LHCN-M2 (cell line): ENCODE data around the gene BLOC1S6. TPM values are rescaled to one million over a fixed set of nuclear protein-coding genes. Genes with fewer than 3 reads are reported as not detected.

Experiments used
- DNase-seq: peaks from one replicate; pipeline ENCODE4 v3.0.0-alpha.2; 2012; ENCODE audit warnings: low read depth
- total RNA-seq: library from RNA; depleted of rRNA; stranded (reverse); fragments of >200 nt; gene quantifications from 2 replicates; pipeline ENCODE4 v1.2.3, GENCODE V29; 2014

BLOC1S6 gene
- total RNA-seq, 1 experiment from 2014 or later, result 80.0 TPM

DNA sequence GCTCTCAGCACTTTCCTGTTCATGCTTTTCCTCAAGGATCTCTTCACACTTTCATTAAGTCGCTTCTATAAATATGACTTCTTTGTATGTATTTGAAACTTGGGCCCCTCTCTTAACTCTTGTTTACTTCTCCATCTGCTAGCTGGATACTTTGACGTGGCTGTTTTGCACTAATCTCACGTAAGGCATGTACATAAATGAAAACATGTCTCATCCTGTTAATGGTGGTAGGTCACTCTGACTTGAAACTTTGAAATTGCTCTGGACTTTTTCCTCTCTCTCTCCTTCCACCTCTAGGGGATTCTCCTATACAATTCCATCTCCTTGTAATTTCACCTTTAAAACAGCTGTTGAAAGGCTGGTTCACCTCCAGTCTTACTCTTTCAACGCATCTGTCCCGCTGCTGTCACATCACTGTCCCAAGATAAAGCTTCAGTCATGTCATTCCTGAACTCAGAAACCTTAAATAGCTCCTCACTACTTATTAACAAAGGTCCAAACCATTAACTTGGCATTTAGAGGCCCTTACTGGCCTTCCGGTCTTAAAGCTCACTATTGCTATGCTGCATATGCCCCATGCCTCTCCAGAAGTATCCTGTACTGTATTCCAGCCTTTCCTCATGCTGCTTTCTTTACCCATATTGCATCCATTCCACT, 1.2 kb downstream of the BLOC1S6 start:
- DNase-seq, result no peak

DNA sequence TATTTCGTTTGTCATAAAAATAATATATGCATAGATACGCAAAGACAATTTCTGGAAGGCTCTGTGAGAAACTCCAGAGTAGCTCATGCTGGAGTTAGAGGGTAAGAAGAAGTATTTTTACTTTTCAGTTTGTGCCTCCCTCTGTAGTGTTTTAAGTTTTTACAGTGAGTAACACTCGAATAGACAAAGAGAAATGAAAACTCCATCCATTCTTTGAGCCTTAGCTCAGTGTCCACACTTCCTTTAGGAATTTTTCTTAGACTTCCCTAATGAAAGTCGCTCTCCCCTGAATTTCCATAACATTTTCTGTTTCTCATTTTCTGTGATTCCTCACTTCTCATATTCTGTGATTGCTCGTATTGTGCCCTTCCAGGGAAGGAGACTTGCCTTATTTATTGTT, 2.1 kb downstream of the BLOC1S6 start:
- DNase-seq, result no peak

- no peak for DNase-seq
Observed at GRCh38 chr15:45594319-45594718, 7.1 kb downstream of the BLOC1S6 start.

- DNase-seq, result no peak
Observed at GRCh38 chr15:45594835-45595530, 7.8 kb downstream of the BLOC1S6 start.

GRCh38 chr15:45603881-45604280, 16.7 kb downstream of the BLOC1S6 start:
- DNase-seq, result no peak

- no peak for DNase-seq
Observed at GRCh38 chr15:45604326-45604725, 17.1 kb downstream of the BLOC1S6 start.

DNA sequence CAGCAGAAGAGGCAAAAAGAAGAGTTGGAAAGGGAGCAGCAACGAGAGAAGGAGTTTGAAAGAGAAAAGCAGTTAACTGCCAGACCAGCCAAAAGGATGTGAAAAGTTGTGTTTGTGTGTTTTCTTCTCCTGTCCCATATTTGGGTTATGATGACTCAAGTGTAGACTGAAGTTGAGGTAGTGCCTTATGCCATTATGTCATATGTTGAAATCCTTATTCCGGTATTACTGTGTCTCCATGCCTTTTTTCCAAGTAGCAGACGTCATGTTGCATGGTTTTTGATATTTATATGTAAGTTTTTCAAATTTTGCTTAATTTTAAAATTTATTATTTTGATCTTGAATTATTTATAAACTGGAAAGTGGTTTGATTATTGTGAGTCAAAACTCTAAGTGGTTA, 19.2 kb downstream of the BLOC1S6 start:
- DNase-seq, result no peak

- DNase-seq, result no peak
Observed at GRCh38 chr15:45606841-45607240, 19.7 kb downstream of the BLOC1S6 start.

DNA sequence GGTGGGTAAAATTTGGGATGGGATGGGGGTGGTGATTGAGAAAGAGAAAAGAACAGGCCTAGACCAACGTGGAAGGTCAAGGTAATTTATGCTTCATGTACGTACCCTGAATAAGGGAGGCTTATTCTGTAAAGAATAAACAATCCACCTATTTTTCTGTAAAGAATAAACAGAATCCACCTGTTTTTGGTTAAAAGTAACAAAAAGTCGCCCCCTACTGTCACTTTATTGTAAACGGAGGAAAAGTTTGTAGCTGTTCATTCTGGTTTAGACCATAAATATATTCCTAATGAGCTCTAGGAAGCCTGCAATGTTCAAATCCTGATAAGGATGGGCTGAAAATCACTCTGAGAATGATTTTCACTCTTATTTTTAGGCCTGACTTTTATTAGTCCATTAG, 24.1 kb downstream of the BLOC1S6 start:
- DNase-seq, result no peak

DNA sequence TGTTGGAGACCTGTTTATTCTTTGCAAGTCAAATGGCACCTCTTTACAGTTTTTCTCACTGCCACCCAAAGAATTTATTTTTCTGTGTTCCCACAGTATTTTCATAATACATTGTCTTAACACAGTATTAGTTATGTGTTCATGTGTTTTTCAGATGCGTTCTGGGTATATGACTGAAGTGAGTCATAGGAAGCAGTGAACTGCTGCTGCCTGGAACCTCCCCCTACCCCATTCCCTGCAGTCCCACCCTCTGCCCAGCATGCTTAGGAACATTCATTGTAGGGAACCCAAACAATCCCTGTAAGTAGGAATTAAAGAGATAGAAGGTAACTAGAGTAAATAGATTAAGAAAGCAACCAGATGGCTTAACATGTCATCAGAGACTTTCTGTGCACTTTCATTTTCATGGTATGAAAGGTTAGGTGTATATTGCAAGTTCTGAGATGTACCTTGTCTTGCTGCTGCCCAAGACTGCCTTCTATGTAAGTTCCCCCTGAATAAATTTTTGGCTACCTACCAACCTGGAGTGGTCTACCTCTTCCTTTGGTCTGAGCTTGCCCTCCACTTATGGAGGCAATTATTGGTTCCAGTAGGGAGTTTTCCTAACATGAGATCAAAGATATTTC, 25.7 kb downstream of the BLOC1S6 start:
- peak; percentile 43 for DNase-seq

- DNase-seq, result no peak
Observed at GRCh38 chr15:45616901-45617323, 29.7 kb downstream of the BLOC1S6 start.

DNA sequence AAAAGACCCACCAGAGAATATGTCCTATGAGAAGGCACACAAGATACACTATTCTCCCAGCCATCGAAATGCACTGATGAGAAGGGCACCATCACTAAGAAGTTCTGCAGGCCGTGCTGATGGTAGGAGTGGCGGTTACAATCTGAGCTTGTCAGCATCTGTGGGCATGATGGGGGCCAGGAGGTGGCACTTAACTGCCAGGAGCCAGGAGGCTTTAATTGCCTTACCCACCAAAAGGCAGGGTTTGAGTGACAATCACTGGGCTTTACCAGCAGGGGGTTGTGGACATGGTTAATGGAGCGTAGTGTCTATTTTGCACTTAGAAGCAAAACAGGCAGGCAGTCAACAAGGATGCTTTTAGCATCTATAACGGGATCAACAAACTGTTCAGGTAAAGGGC, 31.6 kb downstream of the BLOC1S6 start:
- no peak for DNase-seq

DNA sequence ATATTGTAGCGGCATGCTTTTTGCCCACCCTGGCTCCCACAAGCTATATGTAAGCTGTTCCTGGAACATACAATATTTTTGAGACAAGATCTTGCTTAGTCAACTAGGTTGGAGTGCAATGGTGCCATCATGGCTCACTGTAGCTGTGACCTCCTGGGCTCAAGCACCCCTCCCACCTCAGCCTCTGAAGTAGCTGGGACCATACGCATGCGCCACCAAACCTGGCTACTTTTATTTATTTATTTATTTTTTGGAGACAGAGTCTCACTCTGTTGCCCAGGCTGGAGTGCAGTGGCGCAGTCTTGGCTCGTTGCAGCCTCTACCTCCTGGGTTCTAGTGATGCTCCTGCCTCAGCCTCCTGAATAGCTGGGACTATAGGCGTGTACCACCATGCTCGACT, 41.0 kb downstream of the BLOC1S6 start:
- no peak for DNase-seq

DNA sequence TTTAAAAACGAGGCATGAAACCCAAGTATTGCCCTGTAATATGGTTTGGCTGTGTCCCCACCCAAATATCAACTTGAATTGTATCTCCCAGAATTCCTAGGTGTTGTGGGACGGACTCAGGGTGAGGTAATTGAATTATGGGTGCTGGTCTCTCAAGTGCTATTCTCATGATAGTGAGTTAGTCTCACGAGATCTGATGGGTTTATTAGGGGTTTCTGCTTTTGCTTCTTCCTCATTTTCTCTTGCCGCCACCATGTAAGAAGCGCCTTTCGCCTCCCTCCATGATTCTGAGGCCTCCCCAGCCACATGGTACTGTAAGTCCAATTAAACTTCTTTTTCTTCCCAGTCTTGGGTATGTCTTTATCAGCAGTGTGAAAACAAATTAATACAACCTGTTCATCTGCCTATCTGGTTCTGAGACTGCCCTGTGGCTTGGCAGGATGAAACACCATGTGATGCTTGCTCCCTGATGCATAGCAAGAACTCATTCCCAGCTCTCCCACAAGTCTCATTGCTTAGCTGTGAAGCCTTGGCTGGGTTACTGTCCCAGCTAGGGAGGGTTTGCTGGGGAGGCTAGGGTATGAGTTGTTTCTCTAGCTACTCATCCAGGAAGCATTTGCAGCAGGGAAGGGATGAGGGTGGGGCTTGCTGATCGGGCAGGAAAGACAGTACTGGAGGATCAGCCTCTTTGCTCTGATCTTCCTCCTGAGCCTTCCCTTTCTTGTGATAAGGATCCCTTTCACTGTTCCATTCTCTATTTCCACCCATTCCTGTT, 43.9 kb downstream of the BLOC1S6 start:
- DNase-seq, result peak; percentile 75

DNA sequence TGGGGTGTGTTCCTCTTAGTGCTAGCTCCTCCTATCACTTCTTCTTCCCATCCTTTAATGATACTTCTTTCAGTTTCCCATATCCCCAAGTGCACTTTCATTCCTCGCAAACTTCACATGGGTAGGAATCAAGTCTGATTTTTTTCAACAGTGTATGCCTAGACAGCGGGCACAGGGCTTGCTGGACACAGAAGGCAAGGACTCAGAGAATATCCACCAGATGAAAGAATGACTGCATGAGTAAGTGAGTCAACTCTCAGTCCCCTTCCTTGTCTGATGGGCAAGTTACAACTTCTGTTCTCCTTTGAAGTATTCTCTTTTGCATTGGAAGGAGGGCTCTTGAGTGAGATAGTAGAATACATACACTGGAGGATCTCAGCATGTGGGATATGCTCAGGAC, 44.6 kb downstream of the BLOC1S6 start:
- no peak for DNase-seq

GRCh38 chr15:45634432-45635190, 47.4 kb downstream of the BLOC1S6 start, which contains the start of gene SQOR:
Gene SQOR (plus strand): TSS chr15:45635029. CDS start chr15:45658924, 23,895 bp downstream.
- DNase-seq, result peak; percentile 68

GRCh38 chr15:45635191-45635638, 48.0 kb downstream of the BLOC1S6 start:
- DNase-seq, result peak; percentile 51

GRCh38 chr15:45635763-45636292, 48.6 kb downstream of the BLOC1S6 start:
- no peak for DNase-seq

DNA sequence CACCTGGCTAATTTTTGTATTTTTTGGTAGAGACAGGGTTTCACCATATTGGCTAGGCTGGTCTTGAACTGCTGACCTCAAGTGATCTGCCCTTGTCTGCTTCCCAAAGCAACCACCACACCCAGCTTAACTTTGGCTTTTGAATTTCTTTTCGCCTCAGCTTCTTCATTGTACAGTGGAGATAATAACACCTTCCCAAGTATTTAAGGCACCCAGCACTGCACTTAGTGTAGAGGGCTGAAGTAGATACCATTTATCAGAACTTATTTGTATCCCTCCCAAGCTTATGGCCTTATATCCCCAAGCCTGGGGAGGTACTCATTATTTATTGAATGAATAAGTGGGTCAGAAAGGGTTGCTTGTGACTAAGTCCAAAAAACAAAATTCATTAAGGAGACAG, 50.0 kb downstream of the BLOC1S6 start:
- no peak for DNase-seq

- DNase-seq, result peak; percentile 84
Observed at GRCh38 chr15:45637552-45638033, 50.4 kb downstream of the BLOC1S6 start.

- DNase-seq, result peak; percentile 96
Observed at GRCh38 chr15:45640616-45641015, 53.4 kb downstream of the BLOC1S6 start.
